Measurements from ENCODE around the gene LRRC3C.
"Not testable (repeated sequence)": the region's sequence is repeated elsewhere in the genome, so short reads cannot be mapped to it uniquely, and the experiment has no call there.

The LRRC3C gene, protein sequence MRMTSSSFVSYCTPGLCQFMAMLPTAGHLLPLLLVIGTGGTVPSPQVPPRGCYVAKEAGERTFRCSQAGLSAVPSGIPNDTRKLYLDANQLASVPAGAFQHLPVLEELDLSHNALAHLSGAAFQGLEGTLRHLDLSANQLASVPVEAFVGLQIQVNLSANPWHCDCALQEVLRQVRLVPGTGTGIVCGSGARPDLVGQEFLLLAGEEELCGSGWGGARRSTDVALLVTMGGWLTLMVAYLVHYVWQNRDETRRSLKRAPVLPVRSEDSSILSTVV

DNA sequence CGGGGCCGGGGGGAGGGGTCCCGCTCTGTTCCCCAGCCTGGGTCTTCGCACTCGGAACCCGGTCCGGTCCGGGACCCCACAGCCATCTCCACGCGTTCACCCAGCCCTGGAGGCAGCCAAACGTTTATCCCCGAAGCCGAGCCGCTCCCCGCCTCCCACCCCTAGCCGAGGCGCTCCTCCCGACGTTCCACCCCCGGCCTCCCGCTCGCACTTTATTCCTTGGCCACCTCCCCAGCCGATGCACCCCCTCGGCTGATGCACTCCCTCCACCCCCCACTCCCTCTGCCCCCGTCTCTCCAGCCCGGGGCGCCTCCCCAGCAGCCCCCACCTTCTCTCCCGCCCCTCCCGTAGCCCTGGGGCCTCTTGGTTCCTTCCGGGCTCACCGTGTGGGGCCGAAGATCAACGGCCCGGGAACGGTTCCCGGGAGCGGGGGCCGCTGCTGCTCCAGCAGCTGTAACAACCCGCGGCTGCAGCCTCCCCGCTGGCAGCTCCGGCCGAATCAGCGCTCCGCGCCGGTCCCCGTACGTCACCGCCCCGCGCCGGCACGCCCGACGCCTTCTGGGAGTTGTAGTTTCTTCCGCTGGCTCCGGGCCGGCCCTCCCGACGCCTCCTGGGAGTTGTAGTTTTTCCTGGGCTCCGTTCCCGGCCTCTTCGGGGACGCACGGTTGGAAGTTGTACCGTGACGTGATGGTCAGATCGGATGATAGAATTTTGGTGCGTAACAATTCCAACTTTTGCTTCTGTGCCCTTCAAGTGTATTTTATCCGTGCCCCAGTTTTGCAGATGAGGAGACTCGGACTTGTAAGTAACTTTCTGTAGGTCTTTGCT, at the start of gene LRRC3C, which contains the start of gene ORMDL3:
Gene LRRC3C (plus strand): TSS at position 632 of the 828 bp plus-strand sequence. CDS start 13,792 bp downstream, outside the sequence.
Gene ORMDL3 (minus strand): TSS at position 501 of the 828 bp plus-strand sequence. CDS start 3,398 bp downstream, outside the sequence.
- DNase-seq = peak; percentile 92 to 96

- DNase-seq = not testable (repeated sequence)
Measured at GRCh38 chr17:39886102-39886501, 41.4 kb upstream of the LRRC3C start.

DNA sequence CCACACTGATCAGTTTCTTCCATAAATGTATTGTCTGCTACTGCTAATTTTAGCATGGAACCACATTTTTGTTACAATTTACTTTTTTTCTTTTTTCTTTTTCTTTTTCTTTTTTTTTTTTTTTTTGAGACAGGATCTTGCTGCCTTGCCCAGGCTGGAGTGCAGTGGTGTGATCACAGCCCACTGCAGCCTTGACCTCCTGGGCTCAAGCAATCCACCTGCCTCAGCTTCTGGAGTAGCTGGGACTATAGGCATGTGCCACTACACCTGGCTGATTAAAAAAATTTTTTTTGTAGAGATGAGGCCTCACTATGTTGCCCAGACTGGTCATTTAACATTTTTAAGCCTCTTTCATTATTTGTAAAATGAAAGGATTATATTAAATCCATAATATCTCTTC, 40.5 kb upstream of the LRRC3C start:
- no peak for DNase-seq

- no peak for DNase-seq
Measured at GRCh38 chr17:39889200-39889599, 38.3 kb upstream of the LRRC3C start.

- peak in 1 of 2 experiments; percentile 7 for DNase-seq
Measured at GRCh38 chr17:39894681-39895376, 32.7 kb upstream of the LRRC3C start.

DNA sequence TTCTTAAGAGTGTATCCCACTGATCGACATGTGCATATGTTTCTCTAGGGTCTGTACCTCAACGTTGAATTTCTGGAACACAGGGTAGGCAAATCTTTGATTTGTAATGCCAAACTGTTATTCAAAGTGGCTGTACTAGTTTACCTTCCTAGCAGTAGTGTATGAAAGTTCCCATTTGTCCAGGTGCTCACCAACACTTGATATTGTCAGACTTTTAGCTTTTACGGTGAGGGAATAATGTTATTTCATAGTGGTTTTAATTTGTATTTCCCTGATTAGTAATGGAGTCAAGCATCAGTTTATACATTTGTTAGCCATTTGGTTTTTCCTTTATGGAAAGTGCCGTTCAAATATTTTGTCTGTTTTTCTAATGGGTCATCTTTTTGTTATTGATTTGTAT, 29.4 kb upstream of the LRRC3C start:
- DNase-seq = no peak

DNA sequence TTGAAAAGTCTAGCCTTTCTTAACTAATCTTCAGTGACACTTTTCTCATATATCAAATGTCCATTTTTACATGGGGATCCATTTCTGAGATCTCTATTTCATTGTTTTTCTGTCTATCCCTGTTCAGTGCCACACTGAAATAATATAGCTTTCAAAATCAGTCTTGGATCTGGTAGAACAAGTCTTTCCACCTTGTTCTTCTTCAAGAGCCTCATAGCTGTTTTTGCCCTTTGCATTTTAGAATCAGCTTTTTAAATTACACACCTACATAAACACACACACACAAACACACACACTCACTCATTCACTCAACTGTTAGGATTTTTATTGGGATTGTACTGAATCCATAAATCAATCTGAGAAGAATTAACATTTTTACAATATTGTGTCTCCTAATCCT, 28.3 kb upstream of the LRRC3C start:
- DNase-seq = no peak

DNA sequence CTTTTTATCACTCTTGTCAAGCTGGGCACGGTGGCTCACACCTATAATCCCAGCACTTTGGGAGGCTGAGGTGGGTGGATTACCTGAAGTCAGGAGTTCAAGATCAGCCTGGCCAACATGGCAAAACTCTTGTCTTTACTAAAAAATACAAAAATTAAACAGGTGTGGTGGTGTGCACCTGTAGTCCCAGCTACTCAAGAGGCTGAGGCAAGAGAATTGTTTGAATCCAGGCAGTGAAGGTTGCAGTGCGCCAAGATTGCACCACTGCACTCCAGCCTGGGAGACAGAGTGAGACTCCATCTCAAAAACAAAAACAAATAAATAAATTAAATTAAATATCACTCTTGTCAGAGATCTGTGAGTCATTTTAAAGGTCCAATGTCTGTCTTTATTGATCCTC, 25.5 kb upstream of the LRRC3C start:
- DNase-seq = not testable (repeated sequence)

DNA sequence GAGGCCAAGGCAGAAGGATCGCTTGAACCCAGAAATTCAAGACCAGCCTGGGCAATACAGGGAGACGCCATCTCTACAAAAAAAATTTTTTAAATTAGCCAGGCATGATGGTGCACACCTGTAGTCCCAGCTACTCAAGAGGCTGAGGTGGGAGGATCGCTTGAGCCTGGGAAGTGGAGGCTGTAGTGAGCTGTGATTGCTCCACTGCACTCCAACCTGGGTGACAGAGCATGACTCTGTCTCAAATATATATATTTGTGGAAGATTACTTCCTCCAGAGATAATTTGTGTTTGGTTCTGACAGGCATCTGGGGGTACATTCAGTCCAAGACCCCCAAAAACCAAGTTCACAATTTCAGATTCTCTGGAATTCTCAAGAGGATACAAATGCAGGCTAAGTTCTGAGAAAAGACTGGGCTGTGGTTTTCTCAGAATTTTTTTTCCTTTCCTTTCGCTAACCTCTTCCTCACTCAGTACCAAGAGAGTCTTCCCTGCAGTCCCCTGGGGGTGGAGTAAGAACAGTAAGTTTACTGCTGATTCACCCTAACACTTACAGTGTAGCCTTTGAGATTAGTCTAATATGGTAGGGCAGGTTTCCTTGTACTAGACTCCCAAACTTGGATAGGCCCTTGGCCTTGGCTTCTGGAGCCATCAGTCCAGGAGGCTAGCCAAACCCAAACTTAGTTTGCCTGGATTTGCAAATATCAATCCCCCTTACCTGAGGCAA, 24.2 kb upstream of the LRRC3C start:
- peak in 1 of 2 experiments; percentile 13 for DNase-seq

DNA sequence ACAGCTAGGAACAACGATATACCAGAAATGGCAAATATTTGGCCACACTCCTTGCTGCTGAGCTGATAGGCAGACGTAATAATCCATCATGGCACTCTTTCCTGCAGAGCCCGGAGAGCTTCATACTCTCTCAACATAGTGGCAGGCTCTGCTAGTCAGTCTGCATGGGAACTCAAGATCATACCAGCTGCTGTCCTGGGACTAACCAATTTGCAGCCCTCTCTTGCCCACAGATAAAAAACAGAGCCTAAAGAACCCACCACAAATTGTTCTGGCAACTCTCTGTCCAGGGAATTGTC, 22.6 kb upstream of the LRRC3C start:
- no peak for DNase-seq

- no peak for DNase-seq
Measured at GRCh38 chr17:39908789-39909352, 18.7 kb upstream of the LRRC3C start.

DNA sequence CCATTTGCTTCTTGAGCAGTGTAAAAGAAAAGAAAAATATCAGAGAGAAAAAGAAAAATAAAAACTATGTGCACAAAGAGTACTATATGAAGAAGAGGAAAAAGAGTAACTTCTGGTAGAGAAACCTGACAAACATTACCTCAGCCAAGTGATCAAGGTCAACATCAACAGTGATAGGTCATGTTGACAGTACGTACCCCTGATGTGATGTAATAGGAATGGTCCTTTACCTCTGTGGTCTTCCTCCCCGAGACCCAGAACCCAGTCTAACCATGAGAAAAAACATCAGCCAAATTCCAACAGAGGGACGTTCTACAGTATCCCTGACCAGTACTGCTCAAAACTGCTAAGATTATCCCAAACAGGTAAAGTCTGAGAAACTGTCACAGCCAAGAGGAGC, 13.5 kb upstream of the LRRC3C start:
- no peak for DNase-seq

DNA sequence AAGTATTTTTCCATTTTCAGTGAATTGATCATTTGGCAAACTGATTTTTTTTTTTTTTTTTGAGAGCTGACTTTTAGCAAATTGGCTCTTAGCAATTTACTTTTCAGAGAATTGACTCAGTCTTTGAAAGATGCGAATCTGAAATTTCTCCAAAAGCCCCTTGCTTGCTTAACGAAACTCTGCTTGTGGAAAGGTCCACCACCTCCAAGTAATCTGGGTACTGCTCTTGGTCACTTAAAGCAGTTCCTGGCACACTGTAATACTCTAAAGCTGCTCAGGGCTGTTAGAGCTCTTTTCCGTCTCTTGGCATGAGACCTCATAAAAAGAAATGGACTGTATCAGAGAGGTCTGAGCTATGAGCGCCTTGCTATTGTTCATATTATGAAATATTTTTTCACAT, 12.0 kb upstream of the LRRC3C start:
- DNase-seq = no peak

DNA sequence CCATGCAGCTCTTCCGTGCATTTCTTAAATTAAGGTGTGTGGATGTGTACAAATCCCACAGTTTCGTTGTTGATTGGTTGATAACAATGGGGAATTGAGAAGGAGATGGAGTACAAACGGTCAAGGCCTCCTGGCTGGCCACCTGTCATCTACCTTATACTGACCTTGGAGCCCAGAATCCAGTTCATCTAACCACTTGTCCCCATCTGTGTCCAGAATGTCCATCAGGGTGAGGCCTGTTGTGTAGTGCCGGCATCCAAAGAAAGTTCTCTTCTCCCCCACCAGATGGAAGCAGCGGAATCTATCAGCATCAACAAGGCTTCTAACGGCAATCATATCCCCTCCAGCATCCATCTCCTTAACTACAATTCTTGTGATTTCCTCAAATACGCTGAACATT, 10.6 kb upstream of the LRRC3C start:
- DNase-seq = no peak

- no peak for DNase-seq
Measured at GRCh38 chr17:39919087-39919683, 8.3 kb upstream of the LRRC3C start.

DNA sequence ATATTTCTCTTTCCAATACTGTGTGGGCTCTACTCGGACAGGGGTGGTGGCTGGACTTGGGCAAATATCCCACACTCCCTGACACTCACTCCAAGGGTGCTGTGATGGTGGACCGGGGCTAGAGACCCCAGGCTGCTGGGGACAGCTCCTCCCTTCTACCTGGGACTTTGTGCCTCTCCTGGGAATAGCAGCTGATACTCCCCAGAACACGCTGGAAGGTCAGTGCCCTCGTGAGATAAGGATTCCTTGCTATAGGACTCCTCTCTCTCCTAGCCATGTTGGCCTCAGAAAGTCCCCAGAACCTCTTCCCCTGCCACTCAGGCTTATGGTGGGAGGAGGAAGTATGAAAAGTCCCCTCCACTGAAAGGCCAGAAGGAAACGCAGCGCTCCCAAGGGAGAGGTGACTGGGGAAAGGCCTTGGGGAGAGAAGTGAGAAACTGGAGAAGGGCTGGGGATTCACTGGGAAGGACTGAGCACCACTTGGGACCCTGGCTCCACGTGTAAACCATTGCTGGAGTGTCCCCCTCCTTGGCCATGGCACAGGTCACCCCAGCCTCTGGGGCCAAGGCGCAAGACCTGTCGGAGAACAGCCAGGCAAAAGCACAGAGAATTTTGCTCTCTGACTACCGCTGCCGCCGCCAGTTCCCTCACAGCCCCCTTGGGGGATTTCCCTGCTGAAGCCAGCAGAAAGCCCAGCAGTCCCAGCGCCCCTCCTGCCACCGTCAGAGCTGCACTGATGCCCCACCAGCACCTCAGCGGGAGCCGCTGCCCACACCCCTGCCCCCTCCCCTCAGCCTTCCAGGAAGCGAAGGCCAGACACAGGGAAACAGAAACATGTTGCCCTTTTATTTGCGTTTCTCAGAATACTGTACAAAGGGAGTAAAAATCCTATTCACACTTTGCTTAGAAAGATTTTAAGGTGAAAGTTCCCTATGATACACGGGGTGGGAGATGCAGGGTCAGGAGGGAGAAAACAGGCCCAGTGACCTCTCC, 7.0 kb upstream of the LRRC3C start:
- peak; percentile 60 to 71 for DNase-seq

GRCh38 chr17:39921323-39921722, 6.2 kb upstream of the LRRC3C start:
- peak; percentile 54 to 62 for DNase-seq

DNA sequence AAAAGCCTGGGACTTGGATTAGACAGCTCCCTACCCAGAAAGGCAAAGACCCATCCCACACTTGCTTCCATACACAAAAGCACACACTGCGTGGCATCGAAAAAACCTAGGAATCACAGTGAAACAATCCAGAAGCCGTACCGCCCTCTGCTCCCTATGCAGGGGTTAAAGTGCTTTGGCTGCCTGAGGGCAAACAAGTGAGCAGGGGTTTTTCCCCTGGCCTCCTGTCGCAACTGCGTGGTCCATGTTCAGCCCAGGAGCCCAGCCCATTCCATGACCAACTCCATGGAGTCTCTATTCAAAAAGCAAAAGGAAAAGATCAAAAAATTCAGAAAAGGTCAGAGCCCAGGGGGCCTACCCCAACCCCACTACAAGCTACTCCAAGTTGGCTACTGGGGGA, 5.5 kb upstream of the LRRC3C start:
- DNase-seq = no peak

- DNase-seq = no peak
Measured at GRCh38 chr17:39923230-39923629, 4.3 kb upstream of the LRRC3C start.

GRCh38 chr17:39923836-39924690, 3.5 kb upstream of the LRRC3C start:
- no peak for DNase-seq

Data from activated T-cell treated with anti-CD3 and anti-CD28 coated beads, Interleukin-2, amount 50 U/mL, for 48 hours (primary cell).